ENCODE measurements around the gene USP37. TPM values are rescaled to one million over a fixed set of nuclear protein-coding genes. Genes with fewer than 3 reads are reported as not detected.

Gene USP37
- total RNA-seq, 2 experiments from 2014 or later: 42.5 to 46.8 TPM

DNA sequence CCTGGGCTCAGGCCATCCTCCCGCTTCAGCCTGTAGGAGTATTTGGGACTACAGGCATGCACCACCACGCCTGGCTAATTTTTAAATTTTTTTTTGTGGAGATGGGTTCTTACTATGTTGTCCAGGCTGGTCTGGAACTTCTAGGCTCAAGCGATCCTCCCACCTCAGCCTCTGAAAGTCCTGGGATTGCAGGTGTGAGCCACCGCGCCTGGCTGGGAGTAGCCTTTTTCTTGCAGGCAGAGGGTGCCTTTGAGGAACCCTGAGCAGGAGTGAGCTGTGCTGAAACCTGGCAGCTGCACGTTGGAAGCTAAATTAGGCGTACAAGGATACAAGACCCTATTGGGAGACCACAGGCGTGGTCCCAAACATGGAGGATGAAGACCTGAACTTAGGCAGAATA, 160.4 kb downstream of the USP37 start:
- no peak for DNase-seq
- Mint-ChIP-seq H3K27ac (no peak overlapping the region), H3K27me3 (peaks cover 5% of the 10 kb centered on the region), H3K4me1 (peaks cover 39% of the 10 kb centered on the region), H3K9me3 (ENCODE audit: low read depth) (no peaks in the 10 kb centered on the region), H3K36me3 (ENCODE audit: low read depth) (peaks cover 12% of the 10 kb centered on the region), H3K4me3 (no peak overlapping the region)
- POLR2A ChIA-PET: no interaction called here
- intact Hi-C loops (cut with DNase I, micrococcal nuclease): loop anchor here (2.0 to 10.0 kb wide), 8 partner anchors 59 to 1137 kb away; partner anchors contain the start of genes CHPF (in 1 of the 2), CNOT9 (in 1 of the 2), RNF25 (in 1 of the 2) and STK36 (in 1 of the 2)
- CTCF ChIA-PET: interaction anchor here (1.3 kb wide), 1 partner anchor 264 kb away, joined by 3 read pairs; the partner anchor contains the start of genes RNF25 and STK36
- ATAC-seq: no peak

DNA sequence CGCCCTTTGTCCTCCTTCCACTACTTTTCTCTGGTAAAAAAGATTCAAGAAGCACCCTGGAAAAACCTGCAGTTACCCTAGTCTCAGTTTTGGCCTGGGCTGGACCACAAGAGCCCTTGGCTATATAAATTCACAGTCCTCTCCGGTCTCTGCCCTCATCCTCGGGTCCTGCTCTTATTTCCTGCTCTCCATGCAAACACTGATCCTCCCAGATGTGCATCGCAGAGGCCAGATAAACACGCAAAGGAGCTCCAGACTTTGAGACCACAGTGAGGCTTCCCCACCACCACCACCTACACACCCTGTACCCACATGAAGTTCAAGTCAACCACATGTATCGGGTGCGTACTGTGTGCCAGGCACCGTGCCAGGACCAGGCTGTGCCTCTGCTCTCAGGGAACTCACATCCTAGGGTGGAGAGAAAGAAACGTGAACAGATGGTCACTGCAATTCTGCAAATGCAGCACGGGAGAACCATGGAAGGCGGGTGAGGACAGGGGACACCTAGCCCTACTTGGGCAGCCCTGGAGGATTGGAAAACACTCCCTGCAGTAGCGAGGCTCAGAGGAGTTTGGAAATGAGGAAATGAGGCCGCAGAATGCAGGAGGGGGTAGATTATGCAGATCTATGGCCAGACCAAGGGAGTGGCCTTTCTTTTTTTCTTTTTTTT, 161.1 kb downstream of the USP37 start:
- Mint-ChIP-seq H3K4me3 (peak overlapping the region; percentile 75), H3K27ac (peak overlapping the region; percentile 90), H3K9me3 (ENCODE audit: low read depth) (no peaks in the 10 kb centered on the region), H3K36me3 (ENCODE audit: low read depth) (peaks cover 16% of the 10 kb centered on the region), H3K4me1 (peaks cover 34% of the 10 kb centered on the region), H3K27me3 (peaks cover 5% of the 10 kb centered on the region)
- ChIA-PET POLR2A (interaction anchor here (1.0 kb wide), 1 partner anchor 84 kb away, joined by 3 read pairs; no protein-coding TSS in a partner anchor), CTCF (interaction anchor here (0.6 to 1.0 kb wide), 4 partner anchors 120 to 280 kb away, joined by 3 to 4 read pairs (median 4); partner anchors contain the start of genes BCS1L and ZNF142)
- intact Hi-C loops (cut with DNase I, micrococcal nuclease): loop anchor here (1.0 to 10.0 kb wide), 13 partner anchors 11 to 1138 kb away; partner anchors contain the start of genes CNOT9 (in 2 of the 2), USP37 (in 2 of the 2), AAMP (in 1 of the 2) and BCS1L (in 1 of the 2)
- ATAC-seq (peak; percentile 21), DNase-seq (peak; percentile 79)

DNA sequence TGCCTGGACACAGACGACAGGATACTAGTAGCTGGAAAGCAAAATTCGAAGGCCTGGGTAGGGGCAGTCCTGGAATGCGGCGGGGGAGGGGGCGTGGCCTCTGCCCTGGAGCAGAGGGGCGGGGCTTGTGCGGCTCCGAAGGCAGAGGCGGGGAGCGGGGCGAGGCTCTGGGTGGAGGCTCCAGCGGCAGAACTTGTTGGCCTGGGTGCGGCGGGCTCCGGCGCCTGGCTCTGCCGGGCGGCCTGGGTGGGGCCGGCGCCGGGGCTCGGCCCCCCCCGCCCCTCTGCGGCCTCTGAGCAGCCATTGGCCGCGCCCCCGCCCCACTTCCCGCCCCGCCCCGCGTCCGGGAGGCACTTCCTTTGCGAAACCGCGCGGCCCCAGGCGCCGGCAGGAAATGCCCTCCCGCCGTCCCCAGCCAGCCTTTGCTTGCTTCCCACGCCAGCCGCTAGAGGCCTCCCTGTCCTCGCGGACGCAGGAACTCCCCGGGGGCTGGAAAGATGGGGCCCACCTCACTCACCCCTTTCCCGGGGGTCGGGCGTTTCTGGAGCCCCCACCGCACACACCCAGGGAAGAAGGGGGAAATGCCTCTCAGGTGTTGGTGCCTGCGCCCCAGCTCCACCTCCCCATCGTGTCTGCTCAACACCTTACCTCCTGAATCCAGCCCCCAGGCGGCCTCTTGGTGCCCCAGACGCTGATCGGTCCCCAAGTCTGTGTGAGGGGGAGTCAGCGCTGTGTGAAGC, 161.8 kb downstream of the USP37 start:
- Mint-ChIP-seq H3K4me3 (peak overlapping the region; percentile 75), H3K36me3 (ENCODE audit: low read depth) (peaks cover 18% of the 10 kb centered on the region), H3K27ac (peak overlapping the region; percentile 90), H3K27me3 (peaks cover 5% of the 10 kb centered on the region), H3K4me1 (peaks cover 38% of the 10 kb centered on the region), H3K9me3 (ENCODE audit: low read depth) (no peaks in the 10 kb centered on the region)
- ChIA-PET POLR2A (interaction anchor here (1.0 kb wide), 1 partner anchor 83 kb away, joined by 3 read pairs; no protein-coding TSS in a partner anchor), CTCF (interaction anchor here (0.6 to 1.0 kb wide), 3 partner anchors 119 to 280 kb away, joined by 3 to 4 read pairs (median 3); no protein-coding TSS in a partner anchor)
- ATAC-seq (peak; percentile 88), DNase-seq (peak; percentile 97)
- intact Hi-C loops (cut with DNase I, micrococcal nuclease): loop anchor here (1.0 to 10.0 kb wide), 13 partner anchors 10 to 1138 kb away; partner anchors contain the start of genes CNOT9 (in 2 of the 2), USP37 (in 2 of the 2), AAMP (in 1 of the 2) and BCS1L (in 1 of the 2)

DNA sequence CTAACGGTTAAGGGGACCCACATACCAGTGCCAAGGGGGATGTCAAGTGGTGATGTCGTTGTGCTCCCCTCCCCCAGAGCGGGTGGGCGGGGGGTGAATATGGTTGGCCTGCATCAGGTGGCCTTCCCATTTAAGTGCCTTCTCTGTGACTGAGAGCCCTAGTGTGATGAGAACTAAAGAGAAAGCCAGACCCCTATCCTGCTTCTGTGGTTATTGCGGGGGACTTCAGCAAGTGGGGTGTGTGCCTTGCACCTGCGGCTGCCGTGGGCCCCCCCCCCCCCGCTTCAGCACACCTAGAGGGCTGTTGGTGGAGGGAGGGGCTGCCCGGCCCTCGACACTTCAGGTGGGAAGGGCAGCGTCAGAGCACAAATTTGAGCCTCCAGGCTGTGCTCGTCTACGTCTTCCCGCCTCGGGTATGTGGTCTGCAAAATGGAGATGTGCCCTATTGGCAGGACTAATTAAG, 162.4 kb downstream of the USP37 start:
- ATAC-seq (peak; percentile 0), DNase-seq (peak; percentile 50)
- peak overlapping the region; percentile 74 for H3K4me3 Mint-ChIP-seq
- H3K27me3 Mint-ChIP-seq: peaks cover 5% of the 10 kb centered on the region
- no peaks in the 10 kb centered on the region for H3K9me3 Mint-ChIP-seq (ENCODE audit: low read depth)
- peaks cover 18% of the 10 kb centered on the region for H3K36me3 Mint-ChIP-seq (ENCODE audit: low read depth)
- peaks cover 40% of the 10 kb centered on the region for H3K4me1 Mint-ChIP-seq
- CTCF ChIA-PET: no interaction called here
- POLR2A ChIA-PET: no interaction called here
- H3K27ac Mint-ChIP-seq: peak overlapping the region; percentile 79
- intact Hi-C loops (cut with DNase I, micrococcal nuclease): loop anchor here (1.0 to 10.0 kb wide), 13 partner anchors 9 to 1139 kb away; partner anchors contain the start of genes CNOT9 (in 2 of the 2), USP37 (in 2 of the 2), AAMP (in 1 of the 2) and BCS1L (in 1 of the 2)

DNA sequence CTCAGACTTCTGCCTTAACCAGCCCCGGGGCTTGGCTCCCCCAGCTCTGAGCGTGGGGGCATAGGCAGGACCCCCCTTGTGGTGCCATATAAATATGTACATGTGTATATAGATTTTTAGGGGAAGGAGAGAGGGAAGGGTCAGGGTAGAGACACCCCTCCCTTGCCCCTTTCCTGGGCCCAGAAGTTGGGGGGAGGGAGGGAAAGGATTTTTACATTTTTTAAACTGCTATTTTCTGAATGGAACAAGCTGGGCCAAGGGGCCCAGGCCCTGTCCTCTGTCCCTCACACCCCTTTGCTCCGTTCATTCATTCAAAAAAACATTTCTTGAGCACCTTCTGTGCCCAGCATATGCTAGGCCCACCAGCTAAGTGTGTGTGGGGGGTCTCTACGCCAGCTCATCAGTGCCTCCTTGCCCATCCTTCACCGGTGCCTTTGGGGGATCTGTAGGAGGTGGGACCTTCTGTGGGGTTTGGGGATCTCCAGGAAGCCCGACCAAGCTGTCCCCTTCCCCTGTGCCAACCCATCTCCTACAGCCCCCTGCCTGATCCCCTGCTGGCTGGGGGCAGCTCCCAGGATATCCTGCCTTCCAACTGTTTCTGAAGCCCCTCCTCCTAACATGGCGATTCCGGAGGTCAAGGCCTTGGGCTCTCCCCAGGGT, 162.9 kb downstream of the USP37 start:
- DNase-seq (no peak), ATAC-seq (no peak)
- intact Hi-C loops (cut with DNase I, micrococcal nuclease): loop anchor here in 1 of 2 experiments (5.0 to 10.0 kb wide), 3 partner anchors 267 to 1140 kb away; partner anchors contain the start of genes CHPF, RNF25, STK36 and TMEM198
- ChIA-PET CTCF (interaction anchor here (0.7 to 1.0 kb wide), 3 partner anchors 61 to 575 kb away, joined by 3 to 7 read pairs (median 3); no protein-coding TSS in a partner anchor), POLR2A (interaction anchor here (1.1 kb wide), 1 partner anchor 115 kb away, joined by 4 read pairs; no protein-coding TSS in a partner anchor)
- Mint-ChIP-seq H3K4me1 (peaks cover 40% of the 10 kb centered on the region), H3K27me3 (peaks cover 5% of the 10 kb centered on the region), H3K9me3 (ENCODE audit: low read depth) (no peaks in the 10 kb centered on the region), H3K36me3 (ENCODE audit: low read depth) (peaks cover 18% of the 10 kb centered on the region), H3K27ac (peak overlapping the region; percentile 79), H3K4me3 (peak overlapping the region; percentile 74)

DNA sequence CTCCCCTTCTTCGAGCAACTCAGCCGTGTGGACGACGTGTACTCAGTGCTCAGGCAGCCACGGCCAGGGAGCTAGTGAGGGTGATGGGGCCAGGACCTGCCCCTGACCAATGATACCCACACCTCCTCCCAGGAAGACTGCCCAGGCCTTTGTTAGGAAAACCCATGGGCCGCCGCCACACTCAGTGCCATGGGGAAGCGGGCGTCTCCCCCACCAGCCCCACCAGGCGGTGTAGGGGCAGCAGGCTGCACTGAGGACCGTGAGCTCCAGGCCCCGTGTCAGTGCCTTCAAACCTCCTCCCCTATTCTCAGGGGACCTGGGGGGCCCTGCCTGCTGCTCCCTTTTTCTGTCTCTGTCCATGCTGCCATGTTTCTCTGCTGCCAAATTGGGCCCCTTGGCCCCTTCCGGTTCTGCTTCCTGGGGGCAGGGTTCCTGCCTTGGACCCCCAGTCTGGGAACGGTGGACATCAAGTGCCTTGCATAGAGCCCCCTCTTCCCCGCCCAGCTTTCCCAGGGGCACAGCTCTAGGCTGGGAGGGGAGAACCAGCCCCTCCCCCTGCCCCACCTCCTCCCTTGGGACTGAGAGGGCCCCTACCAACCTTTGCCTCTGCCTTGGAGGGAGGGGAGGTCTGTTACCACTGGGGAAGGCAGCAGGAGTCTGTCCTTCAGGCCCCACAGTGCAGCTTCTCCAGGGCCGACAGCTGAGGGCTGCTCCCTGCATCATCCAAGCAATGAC, 163.6 kb downstream of the USP37 start:
- Mint-ChIP-seq H3K4me3 (no peak overlapping the region), H3K27ac (no peak overlapping the region), H3K36me3 (ENCODE audit: low read depth) (peaks cover 19% of the 10 kb centered on the region), H3K27me3 (peaks cover 5% of the 10 kb centered on the region), H3K4me1 (peaks cover 40% of the 10 kb centered on the region), H3K9me3 (ENCODE audit: low read depth) (no peaks in the 10 kb centered on the region)
- POLR2A ChIA-PET: interaction anchor here (1.1 kb wide), 1 partner anchor 114 kb away, joined by 4 read pairs; no protein-coding TSS in a partner anchor
- ATAC-seq: no peak
- intact Hi-C loops (cut with DNase I, micrococcal nuclease): loop anchor here in 1 of 2 experiments (5.0 to 10.0 kb wide), 3 partner anchors 268 to 1140 kb away; partner anchors contain the start of genes CHPF, RNF25, STK36 and TMEM198
- DNase-seq: no peak
- CTCF ChIA-PET: interaction anchor here (0.7 to 1.0 kb wide), 3 partner anchors 61 to 575 kb away, joined by 3 to 7 read pairs (median 3); no protein-coding TSS in a partner anchor

DNA sequence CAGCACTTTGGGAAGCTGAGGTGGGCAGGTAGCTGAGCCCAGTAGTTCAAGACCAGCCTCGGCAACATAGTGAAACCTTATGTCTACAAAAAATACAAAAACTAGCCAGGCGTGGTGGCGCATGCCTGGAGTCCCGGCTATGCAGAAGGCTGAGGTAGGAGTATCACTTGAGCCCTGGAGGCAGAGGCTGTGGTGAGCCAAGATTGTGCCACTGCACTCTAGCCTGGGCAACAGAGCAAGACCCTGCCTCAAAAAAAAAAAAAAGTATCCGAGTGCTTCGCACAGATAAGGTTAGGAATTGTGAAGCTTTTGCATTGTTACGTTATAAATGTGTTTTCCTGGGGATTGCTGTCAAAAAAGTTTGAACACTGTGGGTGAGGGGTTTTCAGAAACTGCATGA, 164.3 kb downstream of the USP37 start:
- Mint-ChIP-seq H3K36me3 (ENCODE audit: low read depth) (peaks cover 19% of the 10 kb centered on the region), H3K4me3 (no peak overlapping the region), H3K4me1 (peaks cover 40% of the 10 kb centered on the region), H3K27ac (no peak overlapping the region), H3K9me3 (ENCODE audit: low read depth) (no peaks in the 10 kb centered on the region), H3K27me3 (peaks cover 5% of the 10 kb centered on the region)
- intact Hi-C loops (cut with DNase I, micrococcal nuclease): loop anchor here in 1 of 2 experiments (10.0 kb wide), 1 partner anchor 1141 kb away; the partner anchor contains the start of genes CHPF and TMEM198
- ChIA-PET CTCF (interaction anchor here (0.6 to 1.0 kb wide), 3 partner anchors 9 to 858 kb away, joined by 3 to 7 read pairs (median 3); no protein-coding TSS in a partner anchor), POLR2A (interaction anchor here (1.1 kb wide), 1 partner anchor 113 kb away, joined by 4 read pairs; no protein-coding TSS in a partner anchor)
- ATAC-seq (no peak), DNase-seq (no peak)

DNA sequence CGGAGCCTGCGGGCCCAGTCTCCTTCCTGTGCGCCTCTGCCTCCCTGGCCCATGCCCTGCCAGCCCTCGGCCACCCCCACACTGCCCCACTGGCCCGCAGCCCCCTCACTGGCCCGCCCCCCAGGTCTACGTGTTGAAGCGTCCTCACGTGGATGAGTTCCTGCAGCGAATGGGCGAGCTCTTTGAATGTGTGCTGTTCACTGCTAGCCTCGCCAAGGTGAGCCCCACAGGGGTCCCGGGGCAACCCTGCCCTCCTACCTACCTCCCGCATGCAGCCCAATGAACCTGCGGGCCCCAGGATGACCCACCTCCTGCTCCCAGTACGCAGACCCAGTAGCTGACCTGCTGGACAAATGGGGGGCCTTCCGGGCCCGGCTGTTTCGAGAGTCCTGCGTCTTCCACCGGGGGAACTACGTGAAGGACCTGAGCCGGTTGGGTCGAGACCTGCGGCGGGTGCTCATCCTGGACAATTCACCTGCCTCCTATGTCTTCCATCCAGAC, 165.2 kb downstream of the USP37 start:
- CTCF ChIA-PET: interaction anchor here (0.8 kb wide), 1 partner anchor 859 kb away, joined by 3 read pairs; no protein-coding TSS in a partner anchor
- Mint-ChIP-seq H3K27ac (no peak overlapping the region), H3K4me3 (no peak overlapping the region), H3K9me3 (ENCODE audit: low read depth) (no peaks in the 10 kb centered on the region), H3K36me3 (ENCODE audit: low read depth) (peaks cover 19% of the 10 kb centered on the region), H3K27me3 (peaks cover 2% of the 10 kb centered on the region), H3K4me1 (peaks cover 38% of the 10 kb centered on the region)
- intact Hi-C loops (cut with DNase I, micrococcal nuclease): loop anchor here in 1 of 2 experiments (10.0 kb wide), 1 partner anchor 1142 kb away; the partner anchor contains the start of genes CHPF and TMEM198
- DNase-seq (no peak), ATAC-seq (no peak)
- POLR2A ChIA-PET: no interaction called here

DNA sequence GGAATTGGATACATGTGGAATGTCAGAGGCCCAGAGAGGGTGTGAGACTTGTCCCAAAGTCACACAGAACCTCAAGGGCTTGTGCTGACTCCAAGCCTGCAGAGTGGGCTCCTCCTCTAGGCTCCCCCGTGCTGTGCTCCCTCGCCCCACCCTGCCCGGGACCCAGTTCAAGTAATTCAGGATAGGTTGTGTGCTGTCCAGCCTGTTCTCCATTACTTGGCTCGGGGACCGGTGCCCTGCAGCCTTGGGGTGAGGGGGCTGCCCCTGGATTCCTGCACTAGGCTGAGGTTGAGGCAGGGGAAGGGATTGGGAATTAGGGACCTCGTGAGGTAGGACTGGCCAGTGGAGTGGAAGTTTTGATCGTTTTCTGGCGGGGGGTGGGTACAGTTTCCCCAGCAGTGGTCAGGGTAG, 165.7 kb downstream of the USP37 start:
- Mint-ChIP-seq H3K36me3 (ENCODE audit: low read depth) (peaks cover 19% of the 10 kb centered on the region), H3K4me1 (peaks cover 39% of the 10 kb centered on the region), H3K27me3 (peaks cover 5% of the 10 kb centered on the region), H3K9me3 (ENCODE audit: low read depth) (no peaks in the 10 kb centered on the region), H3K4me3 (no peak overlapping the region), H3K27ac (no peak overlapping the region)
- DNase-seq (no peak), ATAC-seq (no peak)
- POLR2A ChIA-PET: no interaction called here
- intact Hi-C loops (cut with DNase I, micrococcal nuclease): loop anchor here in 1 of 2 experiments (10.0 kb wide), 1 partner anchor 1142 kb away; the partner anchor contains the start of genes CHPF and TMEM198
- CTCF ChIA-PET: no interaction called here
